H9 (cell line): Measurements from ENCODE around the gene PPFIBP2. TPM values are rescaled to one million over a fixed set of nuclear protein-coding genes. Genes with fewer than 3 reads are reported as not detected.

Experiments
- DNase-seq: peaks from one replicate; pipeline ENCODE4 v3.0.0-alpha.2; 2017
- H2AFZ ChIP-seq: one replicate; pipeline ENCODE4 v1.6.1; 2013; ENCODE audit warnings: mild to moderate bottlenecking, low read length, control low read depth, moderate library complexity
- H2AK5ac ChIP-seq: 2 replicates; pipeline ENCODE4 v1.6.1; 2013; ENCODE audit warnings: low read length, control low read depth, mixed read lengths; ENCODE audit not compliant: insufficient read length
- H2BK120ac ChIP-seq: one replicate; pipeline ENCODE4 v1.6.1; 2013; ENCODE audit warnings: low read depth, mild to moderate bottlenecking, low read length, control low read depth, inconsistent platforms; ENCODE audit not compliant: poor library complexity, severe bottlenecking
- H2BK12ac ChIP-seq: 2 replicates; pipeline ENCODE4 v1.6.1; 2013; ENCODE audit warnings: low read length, control low read depth, mixed read lengths, low read depth; ENCODE audit not compliant: insufficient read length
- H2BK15ac ChIP-seq: 2 replicates; pipeline ENCODE4 v1.6.1; 2013; ENCODE audit warnings: low read depth, low read length, control low read depth
- H2BK20ac ChIP-seq: one replicate; pipeline ENCODE4 v1.6.1; 2013; ENCODE audit warnings: low read depth, mild to moderate bottlenecking, low read length, control low read depth, inconsistent platforms; ENCODE audit not compliant: poor library complexity, severe bottlenecking
- H2BK5ac ChIP-seq: 2 replicates; pipeline ENCODE4 v1.6.1; 2013; ENCODE audit warnings: low read length, control low read depth, mixed read lengths; ENCODE audit not compliant: insufficient read length
- H3K14ac ChIP-seq: 2 replicates; pipeline ENCODE4 v1.6.1; 2013; ENCODE audit warnings: low read length, control low read depth; ENCODE audit not compliant: insufficient read depth
- H3K18ac ChIP-seq: 2 replicates; pipeline ENCODE4 v1.6.1; 2013; ENCODE audit warnings: low read depth, mild to moderate bottlenecking, mixed read lengths, low read length, control low read depth; ENCODE audit not compliant: insufficient read length
- H3K23ac ChIP-seq: 2 replicates; pipeline ENCODE4 v1.6.1; 2013; ENCODE audit warnings: low read length, control low read depth, mixed read lengths, low read depth; ENCODE audit not compliant: insufficient read length
- H3K23me2 ChIP-seq: 2 replicates; pipeline ENCODE4 v1.6.1; 2013; ENCODE audit warnings: low read depth, mild to moderate bottlenecking, mixed read lengths, low read length, control low read depth; ENCODE audit not compliant: insufficient read length, poor library complexity, severe bottlenecking
- H3K27ac ChIP-seq: 2 replicates; pipeline ENCODE4 v1.5.1; 2013; ENCODE audit warnings: low read length, control low read depth, mixed read lengths, low read depth; ENCODE audit not compliant: insufficient read length
- H3K27me3 ChIP-seq: 2 replicates; pipeline ENCODE4 v1.6.1; 2013; ENCODE audit warnings: low read length, control low read depth, inconsistent platforms; ENCODE audit not compliant: insufficient read depth
- H3K4ac ChIP-seq: 2 replicates; pipeline ENCODE4 v1.6.1; 2013; ENCODE audit warnings: low read depth, mild to moderate bottlenecking, control low read depth, inconsistent platforms, low read length, moderate library complexity
- H3K4me1 ChIP-seq: 2 replicates; pipeline ENCODE4 v1.6.1; 2013; ENCODE audit warnings: low read length, control low read depth, inconsistent platforms; ENCODE audit not compliant: insufficient read depth
- H3K4me2 ChIP-seq: 2 replicates; pipeline ENCODE4 v1.6.1; 2013; ENCODE audit warnings: low read length, control low read depth, mixed read lengths; ENCODE audit not compliant: insufficient read length, insufficient read depth
- H3K56ac ChIP-seq: 2 replicates; pipeline ENCODE4 v1.6.1; 2013; ENCODE audit warnings: low read depth, mild to moderate bottlenecking, mixed read lengths, low read length, control low read depth; ENCODE audit not compliant: insufficient read length
- H3K79me1 ChIP-seq: 2 replicates; pipeline ENCODE4 v1.6.1; 2013; ENCODE audit warnings: low read depth, mild to moderate bottlenecking, moderate library complexity, low read length, control low read depth, inconsistent platforms; ENCODE audit not compliant: insufficient read depth, poor library complexity, severe bottlenecking
- H3K79me2 ChIP-seq: 2 replicates; pipeline ENCODE4 v1.6.1; 2013; ENCODE audit warnings: low read length, control low read depth, inconsistent platforms; ENCODE audit not compliant: insufficient read depth
- H3K9ac ChIP-seq: 2 replicates; pipeline ENCODE4 v1.6.1; 2013; ENCODE audit warnings: low read length, control low read depth, mixed read lengths; ENCODE audit not compliant: insufficient read length; ENCODE audit errors: extremely low read depth
- H3K9me3 ChIP-seq: one replicate; pipeline ENCODE4 v1.6.1; 2013; ENCODE audit warnings: low read depth, low read length, inconsistent platforms; ENCODE audit not compliant: control insufficient read depth
- H3T11ph ChIP-seq: one replicate; pipeline ENCODE4 v1.6.1; 2013; ENCODE audit warnings: mild to moderate bottlenecking, low read length, control low read depth, inconsistent platforms
- H4K20me1 ChIP-seq: one replicate; pipeline ENCODE4 v1.6.1; 2013; ENCODE audit not compliant: control insufficient read depth, insufficient read length, insufficient read depth
- H4K5ac ChIP-seq: 2 replicates; pipeline ENCODE4 v1.6.1; 2013; ENCODE audit warnings: low read depth, mild to moderate bottlenecking, mixed read lengths, low read length, control low read depth; ENCODE audit not compliant: insufficient read length
- H4K8ac ChIP-seq: replicated peaks from 2 replicates; pipeline ENCODE4 v1.6.1; 2013; ENCODE audit warnings: low read length, control low read depth, mixed read lengths, low read depth; ENCODE audit not compliant: insufficient read length
- H4K91ac ChIP-seq: 2 replicates; pipeline ENCODE4 v1.6.1; 2013; ENCODE audit warnings: low read depth, mild to moderate bottlenecking, moderate library complexity, mixed read lengths, low read length, control low read depth; ENCODE audit not compliant: insufficient read length
- H3K27ac Mint-ChIP-seq, 3 experiments: 2 replicates in 2 of 3; 3 replicates in 1 of 3; pipeline ENCODE4 v1.8.0; 2020 to 2021; ENCODE audit warnings: mixed read lengths in 3 of 3, mild to moderate bottlenecking in 1 of 3, moderate library complexity in 1 of 3
- H3K27me3 Mint-ChIP-seq: 2 replicates; pipeline ENCODE4 v1.8.0; 2021; ENCODE audit warnings: low read depth, mild to moderate bottlenecking, moderate library complexity, mixed read lengths
- H3K36me3 Mint-ChIP-seq, 3 experiments: 2 replicates in 2 of 3; 3 replicates in 1 of 3; pipeline ENCODE4 v1.8.0; 2020 to 2021; ENCODE audit warnings: low read depth in 3 of 3, mixed read lengths in 3 of 3; ENCODE audit not compliant: insufficient read depth in 1 of 3
- H3K4me1 Mint-ChIP-seq, 2 experiments: 2 replicates each; pipeline ENCODE4 v1.8.0; 2020; ENCODE audit warnings: mixed read lengths in 2 of 2
- H3K4me3 Mint-ChIP-seq, 2 experiments: 2 replicates in 1 of 2; 3 replicates in 1 of 2; pipeline ENCODE4 v1.8.0; 2020 to 2021; ENCODE audit warnings: mild to moderate bottlenecking in 2 of 2, mixed read lengths in 2 of 2, moderate library complexity in 1 of 2
- H3K9me3 Mint-ChIP-seq, 2 experiments: 2 replicates in 1 of 2; 3 replicates in 1 of 2; pipeline ENCODE4 v1.8.0; 2020; ENCODE audit warnings: mild to moderate bottlenecking in 2 of 2, mixed read lengths in 2 of 2, moderate library complexity in 1 of 2
- WGBS: extraction: QIAGEN DNeasy Blood & Tissue Kit; methylation state at CpG from one replicate; pipeline ENCODE4 v1.1.7; 2013; ENCODE audit warnings: missing lambda C conversion rate, low lambda C conversion rate, mixed read lengths; ENCODE audit not compliant: insufficient read length; ENCODE audit errors: extremely low coverage; 5-methylcytosine and 5-hydroxymethylcytosine counted together
- total RNA-seq: library from RNA; stranded (reverse); gene quantifications from 2 replicates; pipeline ENCODE4 v1.2.1, GENCODE V29; 2021
- TF ChIP-seq, protein P1 (sequence below): fragments of 200-600 bp; sonication (generic); conservative IDR thresholded peaks from 3 replicates; pipeline ENCODE4 v1.8.0; 2021; ENCODE audit warnings: antibody characterized with exemption, mild to moderate bottlenecking

The PPFIBP2 gene
- total RNA-seq, 1 experiment from 2014 or later, result 8.3 TPM

DNA sequence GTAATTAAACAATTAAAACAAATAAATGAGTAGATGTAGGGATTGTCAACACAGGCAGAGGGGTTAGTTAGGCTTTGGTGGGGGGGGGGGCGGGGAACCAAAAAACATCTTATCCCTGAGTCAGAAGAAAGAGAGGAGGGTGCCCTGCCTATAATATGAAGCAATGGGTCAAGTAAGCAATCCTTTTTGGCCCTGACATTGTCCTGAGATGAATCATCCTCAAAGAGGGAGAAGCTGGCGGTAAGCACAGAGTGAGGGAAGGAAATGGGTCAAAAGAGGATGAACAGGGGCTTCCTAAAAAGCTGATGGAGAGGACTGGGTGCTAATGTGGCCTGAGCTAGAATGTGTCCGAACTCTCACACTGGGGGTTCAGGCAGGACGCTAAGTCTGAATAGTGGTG, 23.7 kb upstream of the PPFIBP2 start:
- Histone ChIP-seq H3K79me1 (no peaks in the 10 kb centered on the region), H3K23ac (no peak overlapping the region), H3K9me3 (no peaks in the 10 kb centered on the region), H2AFZ (no peak overlapping the region), H3K56ac (no peak overlapping the region), H2BK5ac (no peak overlapping the region), H2BK20ac (no peak overlapping the region), H3K4ac (no peak overlapping the region), H4K20me1 (no peaks in the 10 kb centered on the region), H3K14ac (no peak overlapping the region), H3K27ac (no peak overlapping the region), H2AK5ac (no peak overlapping the region), H4K5ac (no peak overlapping the region), H4K91ac (no peak overlapping the region), H3K18ac (no peak overlapping the region), H2BK15ac (no peak overlapping the region), H3K23me2 (no peaks in the 10 kb centered on the region), H2BK120ac (no peak overlapping the region), H3K27me3 (no peaks in the 10 kb centered on the region), H3K4me2 (no peak overlapping the region), H3K9ac (no peak overlapping the region), H2BK12ac (no peak overlapping the region), H3K79me2 (no peaks in the 10 kb centered on the region), H4K8ac (no peak overlapping the region), H3T11ph (no peak overlapping the region), H3K4me1 (peaks cover 3% of the 10 kb centered on the region; the same call in 1 of the 2 replicates)
- no peaks in the 10 kb centered on the region for H3K27me3 Mint-ChIP-seq
- no peak overlapping the region for H3K4me3 Mint-ChIP-seq
- no CpG with 5 or more reads among the region's 4 CpGs for WGBS
- H3K4me1 Mint-ChIP-seq, result peaks cover 23 to 28% of the 10 kb centered on the region in 2 experiments
- H3K27ac Mint-ChIP-seq, result no peak overlapping the region
- no peak for DNase-seq
- H3K9me3 Mint-ChIP-seq, result no peaks in the 10 kb centered on the region
- H3K36me3 Mint-ChIP-seq, result no peaks in the 10 kb centered on the region
- TF ChIP-seq, protein P1, sequence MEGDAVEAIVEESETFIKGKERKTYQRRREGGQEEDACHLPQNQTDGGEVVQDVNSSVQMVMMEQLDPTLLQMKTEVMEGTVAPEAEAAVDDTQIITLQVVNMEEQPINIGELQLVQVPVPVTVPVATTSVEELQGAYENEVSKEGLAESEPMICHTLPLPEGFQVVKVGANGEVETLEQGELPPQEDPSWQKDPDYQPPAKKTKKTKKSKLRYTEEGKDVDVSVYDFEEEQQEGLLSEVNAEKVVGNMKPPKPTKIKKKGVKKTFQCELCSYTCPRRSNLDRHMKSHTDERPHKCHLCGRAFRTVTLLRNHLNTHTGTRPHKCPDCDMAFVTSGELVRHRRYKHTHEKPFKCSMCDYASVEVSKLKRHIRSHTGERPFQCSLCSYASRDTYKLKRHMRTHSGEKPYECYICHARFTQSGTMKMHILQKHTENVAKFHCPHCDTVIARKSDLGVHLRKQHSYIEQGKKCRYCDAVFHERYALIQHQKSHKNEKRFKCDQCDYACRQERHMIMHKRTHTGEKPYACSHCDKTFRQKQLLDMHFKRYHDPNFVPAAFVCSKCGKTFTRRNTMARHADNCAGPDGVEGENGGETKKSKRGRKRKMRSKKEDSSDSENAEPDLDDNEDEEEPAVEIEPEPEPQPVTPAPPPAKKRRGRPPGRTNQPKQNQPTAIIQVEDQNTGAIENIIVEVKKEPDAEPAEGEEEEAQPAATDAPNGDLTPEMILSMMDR, result no peak
